ENCODE measurements around the gene CKB.

- TF ChIP-seq POLR2AphosphoS5 (IDR thresholded peaks at IDR 0.05) (peak in 1 of 2 donors; percentile 9), CTCF (IDR thresholded peaks at IDR 0.05) (no peak), EP300 (IDR thresholded peaks at IDR 0.05) (peak in 1 of 4 donors; percentile 29), POLR2A (IDR thresholded peaks at IDR 0.05) (no peak)
Observed at GRCh38 chr14:103512701-103513611, 9.7 kb downstream of the CKB start.
